Activated CD8-positive, alpha-beta memory T cell treated with anti-CD3 and anti-CD28 coated beads, Interleukin-2, amount 50 U/mL, for 1 hour (primary cell): ENCODE data around the gene SEBOX.
A peak's percentile ranks its signal among the peaks of the same experiment; 100 is the strongest.

ENCODE experiments used
- DNase-seq: peaks from one replicate; pipeline ENCODE4 v3.0.0-alpha.2; 2020; ENCODE audit errors: extremely low read depth

SEBOX gene

GRCh38 chr17:28394337-28395116 is 29.5 kb upstream of the SEBOX start:
- DNase-seq: no peak

- DNase-seq: no peak
Observed at GRCh38 chr17:28392491-28392890, 27.5 kb upstream of the SEBOX start.

- no peak for DNase-seq
Observed at GRCh38 chr17:28391401-28391800, 26.4 kb upstream of the SEBOX start.

- no peak for DNase-seq
Observed at GRCh38 chr17:28390984-28391383, 26.0 kb upstream of the SEBOX start.

GRCh38 chr17:28390563-28390962 is 25.6 kb upstream of the SEBOX start:
- no peak for DNase-seq

- no peak for DNase-seq
Observed at GRCh38 chr17:28390141-28390540, 25.1 kb upstream of the SEBOX start.

- DNase-seq: no peak
Observed at GRCh38 chr17:28388106-28388505, 23.1 kb upstream of the SEBOX start.

- DNase-seq: no peak
Observed at GRCh38 chr17:28386391-28386790, 21.4 kb upstream of the SEBOX start.

- DNase-seq: no peak
Observed at GRCh38 chr17:28385406-28385805, 20.4 kb upstream of the SEBOX start.

GRCh38 chr17:28385037-28385400 is 20.0 kb upstream of the SEBOX start:
- DNase-seq: no peak

GRCh38 chr17:28384281-28385036 is 19.5 kb upstream of the SEBOX start:
- no peak for DNase-seq

- DNase-seq: no peak
Observed at GRCh38 chr17:28381141-28381825, 16.3 kb upstream of the SEBOX start.

- DNase-seq: no peak
Observed at GRCh38 chr17:28379814-28380801, 15.1 kb upstream of the SEBOX start.

- no peak for DNase-seq
Observed at GRCh38 chr17:28372945-28373274, 7.9 kb upstream of the SEBOX start.

- no peak for DNase-seq
Observed at GRCh38 chr17:28372203-28372944, 7.4 kb upstream of the SEBOX start.

- peak; percentile 41 for DNase-seq
Observed at GRCh38 chr17:28371245-28372202, 6.5 kb upstream of the SEBOX start, which contains the start of gene SARM1. Gene SARM1, plus strand, starts transcription at chr17:28371694. Its CDS starts 339 bp downstream, at chr17:28372033.

GRCh38 chr17:28370744-28371103 is 5.7 kb upstream of the SEBOX start:
- DNase-seq: no peak

GRCh38 chr17:28370035-28370743 is 5.2 kb upstream of the SEBOX start, which contains the start of gene VTN:
Gene VTN, minus strand, starts transcription at chr17:28370307. Its CDS starts 104 bp downstream, at chr17:28370203.
- no peak for DNase-seq

- DNase-seq: no peak
Observed at GRCh38 chr17:28369684-28370034, 4.7 kb upstream of the SEBOX start.
